ENCODE results near the gene S1PR2.
"Not testable (repeated sequence)": the region's sequence is repeated elsewhere in the genome, so short reads cannot be mapped to it uniquely, and the experiment has no call there.

S1PR2 gene

DNA sequence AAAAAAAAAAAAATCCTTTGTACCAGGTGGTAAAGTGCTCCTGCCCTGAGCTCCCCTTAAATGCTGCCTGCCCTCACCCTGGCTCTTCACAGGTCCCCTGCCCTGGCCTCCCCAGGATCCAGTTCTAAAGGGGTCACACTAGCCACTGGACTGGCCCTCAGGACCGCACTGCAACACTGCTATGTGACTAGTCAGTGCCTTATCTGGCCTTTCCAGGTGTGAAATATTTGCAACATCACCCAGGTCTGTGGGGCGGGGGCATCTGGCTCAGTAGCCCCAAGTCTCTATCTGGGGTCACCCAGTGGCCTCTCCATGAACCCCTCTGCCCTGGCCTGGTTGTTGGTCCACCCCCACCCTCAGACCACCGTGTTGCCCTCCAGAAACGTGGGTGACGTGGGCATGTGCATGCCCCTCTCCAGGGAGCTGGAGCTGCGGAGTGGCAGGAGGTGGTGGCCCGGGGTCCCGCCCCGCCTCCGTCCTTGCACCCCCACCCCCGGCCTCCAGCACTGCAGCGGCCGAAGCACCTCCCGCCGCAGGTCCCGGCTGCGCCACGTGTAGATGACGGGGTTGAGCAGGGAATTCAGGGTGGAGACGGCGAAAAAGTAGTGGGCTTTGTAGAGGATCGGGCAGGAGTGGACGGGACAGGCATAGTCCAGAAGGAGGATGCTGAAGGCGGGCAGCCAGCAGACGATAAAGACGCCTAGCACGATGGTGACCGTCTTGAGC lies 7.5 kb downstream of the S1PR2 start:
- DNase-seq (ENCODE audit: low spot score), result no peak

DNA sequence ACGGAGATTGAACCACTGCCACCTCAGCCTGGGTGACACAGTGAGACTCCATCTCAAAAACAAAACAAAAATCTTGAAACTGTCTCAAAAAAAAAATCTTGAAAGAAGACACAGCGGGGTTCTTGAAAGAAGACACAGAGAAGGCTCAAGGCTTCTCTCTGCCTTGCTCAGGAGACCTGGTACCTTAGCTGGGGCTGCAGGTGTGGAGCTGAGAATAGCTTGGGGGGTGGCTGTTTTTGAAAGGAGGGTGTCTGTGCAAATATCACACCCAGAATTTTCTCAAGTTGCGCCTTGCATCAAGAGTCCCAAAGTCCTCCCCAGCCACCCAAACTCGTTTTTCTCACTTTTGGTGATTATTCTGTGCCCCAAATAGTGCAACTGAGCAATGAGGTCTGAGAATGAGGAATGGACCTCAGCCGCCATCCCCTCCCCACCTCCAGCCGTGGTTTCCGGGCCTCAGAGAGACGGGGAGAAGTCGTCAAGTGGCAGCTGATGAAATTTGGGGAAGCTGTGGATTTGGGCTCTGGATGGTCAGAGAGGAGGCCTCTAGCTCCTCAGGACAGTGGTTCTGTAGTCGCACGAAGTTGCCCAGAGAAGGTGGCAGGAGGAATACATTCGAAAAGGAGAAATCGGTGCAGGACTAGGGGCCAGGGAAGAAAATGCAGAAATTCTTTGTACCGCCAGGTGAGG lies 8.8 kb downstream of the S1PR2 start:
- no peak for DNase-seq (ENCODE audit: low spot score)

DNA sequence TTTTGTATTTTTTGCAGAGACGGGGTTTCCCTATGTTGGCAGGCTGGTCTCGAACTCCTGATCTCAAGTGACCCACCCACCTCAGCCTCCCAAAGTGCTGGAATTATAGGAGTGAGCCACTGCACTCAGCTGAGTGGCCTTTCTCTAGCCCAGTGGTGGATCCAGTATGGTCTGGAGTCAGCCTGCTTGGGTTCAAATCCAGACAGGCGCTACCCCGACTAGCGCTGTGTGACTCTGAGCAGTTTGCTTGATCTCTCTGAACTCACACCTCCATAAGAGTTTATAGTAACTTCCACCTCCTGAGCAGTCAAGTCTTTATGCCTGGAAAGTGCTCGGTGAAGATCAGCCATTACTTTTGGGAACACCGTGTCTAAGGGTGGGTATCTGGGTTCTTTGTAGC lies 10.4 kb downstream of the S1PR2 start:
- no peak for DNase-seq (ENCODE audit: low spot score)

DNA sequence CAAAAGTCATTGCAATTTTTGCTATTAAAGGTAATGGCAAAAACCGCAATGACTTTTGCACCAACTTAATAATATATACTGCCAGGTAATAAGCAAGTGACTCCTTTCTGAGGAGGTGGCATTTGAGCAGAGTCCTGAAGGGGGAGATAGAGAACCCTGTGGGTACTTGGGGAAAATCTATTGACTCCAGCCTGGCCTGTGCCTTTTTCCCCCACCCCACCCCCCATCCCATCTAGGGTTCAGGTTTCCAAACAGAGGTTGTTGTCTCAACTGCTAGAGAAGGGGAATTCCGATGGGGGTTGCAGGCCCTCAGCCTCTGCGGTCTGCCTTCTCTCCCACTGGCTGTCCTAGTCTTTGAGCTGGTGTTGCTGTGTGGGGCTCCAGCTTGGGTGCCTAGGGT lies 11.5 kb downstream of the S1PR2 start:
- peak; percentile 86 for DNase-seq (ENCODE audit: low spot score)

DNA sequence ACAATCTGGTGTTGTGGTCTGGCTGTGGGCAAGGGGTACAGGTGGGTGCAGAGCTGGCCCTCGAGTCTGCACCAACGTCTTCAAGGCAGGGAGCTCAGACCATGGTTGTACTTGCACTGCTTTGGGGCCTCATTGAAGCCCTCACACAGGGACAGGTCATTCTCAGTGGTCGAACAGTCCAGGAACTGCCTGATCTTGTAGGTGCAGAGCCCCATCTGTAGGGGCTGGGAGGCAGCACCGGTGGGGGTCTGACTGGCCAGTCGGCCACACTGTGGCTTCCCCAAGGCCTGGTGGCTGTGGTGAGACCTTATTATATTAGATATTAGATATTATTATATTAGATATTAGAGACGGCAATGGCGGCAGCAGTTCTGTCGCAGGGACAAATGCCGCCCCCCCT lies 14.0 kb downstream of the S1PR2 start:
- DNase-seq (ENCODE audit: low spot score), result no peak

DNA sequence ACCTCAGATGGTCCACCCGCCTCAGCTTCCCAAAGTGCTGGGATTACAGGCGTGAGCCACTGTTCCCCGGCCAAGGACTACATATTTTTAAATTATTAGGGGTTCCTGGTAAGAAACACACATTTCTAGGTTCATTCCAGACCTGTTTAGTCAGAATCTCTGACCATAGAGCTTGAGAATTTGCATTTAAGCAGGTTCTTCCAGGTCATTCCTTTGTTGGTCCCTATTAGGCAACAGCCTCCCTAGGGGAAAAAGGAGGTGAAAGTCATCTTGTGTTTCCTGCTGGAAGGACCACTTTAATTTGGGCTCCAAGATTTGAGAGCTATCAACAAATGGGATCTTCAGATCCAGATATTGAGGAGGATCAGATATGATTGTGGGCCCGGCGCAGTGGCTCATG lies 16.3 kb downstream of the S1PR2 start:
- no peak for DNase-seq (ENCODE audit: low spot score)

DNA sequence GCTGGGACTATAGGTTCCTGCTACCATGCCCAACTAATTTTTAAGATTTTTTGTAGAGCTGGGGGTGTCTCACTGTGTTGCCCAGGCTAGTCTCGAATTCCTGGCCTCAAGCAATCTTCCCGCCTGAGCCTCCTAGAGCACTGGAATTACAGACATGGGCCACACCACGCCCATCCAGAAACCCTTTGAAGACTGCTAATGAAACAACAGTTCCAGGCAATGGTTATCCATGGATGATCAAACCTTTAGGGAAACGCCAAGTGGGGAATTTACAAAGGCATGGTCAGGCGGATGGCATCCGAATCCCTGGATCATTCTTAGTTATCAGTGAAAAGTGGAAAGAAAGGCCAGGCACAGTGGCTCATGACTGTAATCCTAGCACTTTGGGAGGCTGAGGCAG lies 19.4 kb downstream of the S1PR2 start:
- DNase-seq (ENCODE audit: low spot score), result no peak

DNA sequence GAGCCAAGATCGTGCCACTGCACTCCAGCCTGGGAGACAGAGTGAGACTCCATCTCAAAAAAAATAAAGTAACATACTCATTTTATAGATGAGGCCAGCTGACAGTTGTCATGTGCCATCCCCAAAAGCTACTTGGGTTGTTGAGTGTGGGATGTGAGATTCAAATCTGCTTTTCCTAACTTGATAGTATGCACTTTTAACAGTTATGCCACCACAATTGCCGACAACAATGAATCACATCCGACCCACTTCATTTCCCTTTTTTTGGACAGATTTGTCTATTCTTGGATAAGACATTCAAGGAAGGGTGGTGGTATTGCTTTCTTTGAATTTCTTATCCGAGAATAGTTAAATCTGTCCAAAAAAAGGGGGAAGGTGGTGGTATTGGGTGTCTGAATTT lies 20.1 kb downstream of the S1PR2 start:
- no peak for DNase-seq (ENCODE audit: low spot score)

DNA sequence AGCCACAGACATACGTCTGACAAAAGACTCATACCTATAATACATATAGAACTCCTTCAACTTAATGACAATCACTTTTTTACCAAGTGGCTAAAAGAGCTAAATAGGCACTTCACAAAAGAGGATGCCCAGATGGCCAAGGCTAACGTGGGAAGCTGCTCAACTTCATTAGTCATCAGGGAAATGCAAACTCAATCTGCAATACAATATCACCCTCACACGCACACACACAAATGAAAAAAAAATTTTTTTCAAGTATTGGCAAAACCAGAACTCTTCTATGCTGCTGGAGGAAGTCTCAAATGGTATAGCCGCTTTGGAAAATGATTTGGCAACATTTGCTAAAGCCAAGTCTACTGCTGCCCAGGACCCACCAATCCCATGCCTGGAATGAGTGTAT lies 21.8 kb downstream of the S1PR2 start:
- DNase-seq (ENCODE audit: low spot score), result no peak

DNA sequence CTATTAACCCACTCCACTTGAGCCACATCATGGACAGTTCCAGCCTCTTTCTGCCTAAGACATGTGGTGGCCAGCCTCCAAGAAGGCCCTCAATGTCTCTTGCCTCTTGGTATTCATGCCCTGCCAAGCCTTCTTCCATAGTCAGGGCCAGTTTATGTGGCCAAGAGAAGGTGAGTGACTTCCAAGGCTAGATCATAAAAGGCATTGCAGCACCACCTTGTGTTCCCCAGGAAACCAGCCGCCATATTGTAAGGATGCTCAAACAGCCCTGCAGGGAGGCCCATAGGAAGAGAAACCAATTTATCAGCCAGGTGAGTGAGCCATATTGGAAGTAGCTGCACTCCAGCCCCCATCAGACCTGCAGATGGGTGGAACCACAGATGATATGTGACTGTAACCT lies 24.1 kb downstream of the S1PR2 start:
- DNase-seq (ENCODE audit: low spot score), result no peak

DNA sequence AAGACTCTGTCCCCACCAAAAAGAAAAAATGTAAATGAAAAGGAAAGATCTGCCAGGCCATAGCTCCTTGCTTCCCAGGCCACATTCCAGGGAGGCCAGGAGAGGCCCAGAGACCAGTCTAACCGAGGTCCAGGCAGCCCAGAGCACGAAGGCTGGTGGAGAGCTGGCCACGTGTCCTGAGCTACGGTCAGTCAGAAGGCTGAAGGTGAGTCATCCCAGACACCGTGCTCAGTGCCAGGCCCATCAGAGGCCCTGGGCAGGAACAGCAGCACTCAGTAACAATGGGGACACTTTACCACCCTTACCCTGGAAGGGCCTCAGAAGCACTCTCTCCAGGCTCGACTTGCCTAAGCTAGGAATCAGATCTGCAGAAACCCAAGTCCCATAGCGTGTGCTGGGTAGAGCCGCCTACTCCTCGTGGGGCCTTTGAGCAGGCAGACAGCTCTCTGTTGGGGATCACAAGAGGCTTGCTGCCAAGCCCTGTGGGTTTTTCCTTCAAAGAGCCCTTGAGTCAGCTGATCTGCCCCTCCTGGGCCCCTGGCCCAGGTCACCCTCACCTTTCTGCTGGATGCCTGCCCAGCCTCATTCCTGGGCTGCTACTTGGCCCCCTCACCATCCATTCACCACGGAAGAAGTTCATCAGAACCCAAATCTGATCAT lies 24.8 kb downstream of the S1PR2 start:
- no peak for DNase-seq (ENCODE audit: low spot score)

DNA sequence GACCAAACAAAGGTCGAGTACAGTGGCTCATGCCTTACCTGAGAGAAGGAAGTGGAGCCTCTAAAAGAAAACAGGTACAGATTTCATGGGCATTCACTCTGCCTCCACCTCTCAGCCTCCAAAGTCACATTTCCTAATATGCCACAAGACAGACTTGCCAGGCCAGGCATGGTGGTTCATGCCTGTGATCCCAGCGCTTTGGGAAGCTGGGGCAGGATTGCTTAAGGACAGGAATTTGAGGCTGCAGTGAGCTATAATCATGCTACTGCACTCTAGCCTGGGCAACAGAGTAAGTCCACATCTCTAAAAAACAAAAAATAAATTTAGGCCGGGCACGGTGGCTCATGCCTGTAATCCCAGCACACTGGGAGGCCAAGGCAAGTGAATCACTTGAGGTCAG lies 25.5 kb downstream of the S1PR2 start:
- no peak for DNase-seq (ENCODE audit: low spot score)

DNA sequence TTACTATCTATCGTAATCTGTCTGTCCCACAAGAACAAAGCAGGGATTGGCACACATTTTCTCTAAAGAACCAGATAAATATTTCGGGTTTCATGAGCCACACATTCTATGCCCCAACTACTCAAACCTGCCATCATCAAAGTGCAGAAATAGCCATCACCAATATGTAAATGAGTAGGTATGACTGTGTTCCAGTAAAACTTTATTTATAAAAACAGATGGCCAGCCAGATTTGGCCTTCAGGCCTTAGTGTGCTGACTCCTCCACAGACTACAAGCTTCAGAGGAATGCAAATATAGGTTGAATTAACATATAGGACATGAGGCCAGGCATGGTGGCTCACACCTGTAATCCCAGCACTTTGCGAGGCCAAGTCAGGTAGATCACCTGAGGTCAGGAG lies 27.4 kb downstream of the S1PR2 start:
- DNase-seq (ENCODE audit: low spot score), result no peak

DNA sequence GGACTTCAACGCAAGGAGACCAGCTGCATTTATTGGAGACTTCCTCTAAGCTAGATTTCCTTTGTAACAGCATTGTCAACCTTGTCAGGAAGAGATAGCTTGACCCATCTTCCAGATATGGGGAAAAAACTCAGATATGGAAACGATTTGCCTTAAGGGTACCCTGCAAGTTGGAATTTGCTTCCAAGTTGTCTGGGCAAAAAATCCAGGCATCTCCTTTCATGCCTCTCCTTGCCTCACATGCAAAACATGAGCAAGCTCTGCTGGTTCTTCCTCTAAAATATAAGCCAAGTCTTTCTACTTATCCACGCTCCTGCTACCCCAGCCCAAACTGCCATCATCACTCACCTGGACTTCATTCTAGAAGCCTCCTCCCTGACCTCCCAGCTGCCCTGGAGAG lies 30.0 kb downstream of the S1PR2 start:
- DNase-seq (ENCODE audit: low spot score), result no peak

DNA sequence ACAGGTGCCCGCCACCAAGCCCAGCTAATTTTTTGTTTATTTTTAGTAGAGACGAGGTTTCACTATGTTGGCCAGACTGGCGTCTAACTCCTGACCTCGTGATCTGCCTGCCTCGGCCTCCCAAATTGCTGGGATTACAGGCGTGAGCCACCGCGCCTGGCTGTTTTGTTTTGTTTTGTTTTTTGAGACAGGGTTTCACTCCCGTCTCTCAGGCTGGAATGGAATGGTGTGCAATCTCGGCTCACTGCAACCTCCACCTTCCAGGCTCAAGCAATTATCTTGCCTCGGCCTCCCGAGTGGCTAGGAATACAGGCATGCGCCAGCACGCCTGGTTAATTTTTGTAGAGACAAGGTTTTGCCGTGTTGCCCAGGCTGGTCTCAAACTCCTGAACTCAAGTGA lies 31.0 kb downstream of the S1PR2 start:
- DNase-seq (ENCODE audit: low spot score), result not testable (repeated sequence)

DNA sequence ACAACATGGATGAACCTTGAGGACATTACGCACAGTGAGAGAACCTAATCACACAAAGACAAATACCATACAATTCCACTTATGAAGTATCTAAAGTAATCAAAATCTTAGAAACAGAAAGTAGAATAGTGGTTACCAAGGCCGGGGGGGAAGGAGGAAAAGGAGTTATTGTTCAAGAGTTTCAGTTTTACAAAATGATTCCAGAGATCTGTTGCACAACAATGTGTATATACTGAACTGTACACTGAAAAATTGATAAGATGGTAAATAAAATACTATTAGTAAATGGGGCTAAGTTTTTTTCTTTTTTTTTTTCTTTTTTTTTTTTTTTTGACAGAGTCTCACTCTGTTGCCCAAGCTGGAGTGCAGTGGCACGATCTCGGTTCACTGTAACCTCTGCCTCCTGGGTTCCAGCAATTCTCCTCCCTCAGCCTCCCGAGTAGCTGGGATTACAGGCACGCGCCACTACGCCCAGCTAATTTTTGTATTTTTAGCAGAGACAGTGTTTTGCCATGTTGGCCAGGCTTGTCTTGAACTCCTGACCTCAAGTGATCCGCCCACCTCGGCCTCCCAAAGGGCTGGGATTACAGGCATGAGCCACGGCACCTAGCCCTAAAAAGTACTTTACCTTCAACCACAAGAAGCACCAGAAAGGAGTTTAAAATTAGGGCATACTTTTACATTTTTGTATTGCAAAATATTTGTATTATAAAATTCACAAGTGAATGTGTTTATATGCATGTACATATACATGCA lies 32.1 kb downstream of the S1PR2 start:
- peak; percentile 40 for DNase-seq (ENCODE audit: low spot score)

DNA sequence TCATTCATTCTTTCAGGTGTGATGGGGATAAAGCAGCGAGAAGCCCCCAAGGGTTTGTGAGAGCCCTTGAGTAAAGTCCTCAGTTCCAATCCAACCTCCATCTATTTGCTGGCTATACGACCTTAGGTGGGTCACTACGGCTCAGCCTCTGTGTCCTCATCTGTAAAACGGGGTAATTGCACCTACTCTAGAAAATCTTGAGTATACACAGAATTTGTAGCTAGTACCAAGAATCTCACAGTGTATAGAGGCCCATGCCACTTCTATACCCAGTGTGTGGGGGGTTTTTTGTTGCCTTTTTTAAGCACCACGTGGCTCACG lies 36.0 kb downstream of the S1PR2 start:
- no peak for DNase-seq (ENCODE audit: low spot score)

DNA sequence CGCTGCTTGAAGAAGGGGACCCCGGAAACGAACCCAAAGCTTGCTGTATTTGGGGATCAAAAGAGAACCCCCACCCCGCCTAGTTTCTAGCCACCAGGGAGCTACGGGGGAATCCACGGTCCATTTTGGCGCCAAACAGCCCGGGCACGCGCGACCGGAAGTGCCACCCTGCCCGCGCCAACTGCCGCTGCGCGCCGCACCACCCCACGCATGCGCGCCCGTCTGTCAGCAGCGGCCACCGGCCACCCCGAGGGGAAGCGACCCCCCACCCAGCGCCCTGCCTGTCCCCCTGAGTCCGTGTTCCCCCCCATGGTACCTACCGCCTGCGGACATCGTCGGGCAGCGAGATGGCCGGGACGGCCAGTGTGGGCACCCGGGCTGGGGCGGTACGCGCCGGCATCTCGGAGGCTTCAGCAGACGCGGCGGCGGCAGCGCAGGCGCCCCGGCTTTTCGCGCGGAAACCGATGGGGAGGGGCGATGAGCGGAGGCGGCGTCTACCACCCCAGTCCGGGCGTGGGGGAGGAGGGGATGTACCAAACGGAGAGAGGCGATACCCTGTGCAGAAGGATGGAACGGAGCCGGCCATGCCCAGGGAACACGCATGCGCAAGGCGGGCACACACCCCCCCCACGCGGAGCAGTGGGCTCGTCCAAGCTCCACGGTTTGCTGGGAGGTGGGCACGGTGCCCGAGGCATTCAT lies 36.5 kb downstream of the S1PR2 start, which contains the start of gene DNMT1:
Gene DNMT1, minus strand, starts transcription at position 454 of the 699 bp plus-strand sequence. Its CDS starts 54 bp downstream, at position 400.
- DNase-seq (ENCODE audit: low spot score), result peak; percentile 96

DNA sequence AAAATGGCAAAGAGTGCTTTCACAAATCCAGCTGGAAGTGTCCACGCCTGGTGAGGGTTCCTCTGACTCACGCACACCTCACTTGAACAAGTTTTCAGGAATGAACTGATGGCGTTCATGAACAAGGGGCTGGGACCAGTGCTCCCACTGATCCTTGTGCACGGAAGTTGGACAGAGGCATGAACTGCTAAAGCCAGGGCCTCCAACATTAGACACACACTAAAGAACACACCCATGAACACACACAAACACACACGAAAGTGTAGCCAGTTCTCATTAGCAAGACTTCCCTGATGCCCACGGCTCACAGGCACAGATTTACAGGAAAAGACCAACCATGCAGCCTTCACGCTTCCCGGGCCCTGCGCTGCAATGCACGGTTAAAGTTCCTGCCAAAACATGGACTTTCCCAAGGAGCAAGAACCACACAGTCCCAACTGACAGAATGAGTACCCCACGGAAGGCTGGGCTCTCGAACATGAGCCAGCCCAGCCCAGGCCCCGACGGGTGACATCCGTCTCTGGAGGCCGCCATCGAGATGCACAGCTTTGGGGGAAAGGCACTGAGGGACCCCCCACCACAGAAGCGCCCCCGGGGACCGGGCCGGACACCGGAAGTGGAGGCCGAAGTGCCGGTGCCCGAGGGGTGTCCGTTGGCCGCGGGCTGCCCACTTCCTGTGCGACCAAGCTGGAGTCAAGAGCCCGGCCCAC lies 37.2 kb downstream of the S1PR2 start:
- DNase-seq (ENCODE audit: low spot score), result peak; percentile 51

DNA sequence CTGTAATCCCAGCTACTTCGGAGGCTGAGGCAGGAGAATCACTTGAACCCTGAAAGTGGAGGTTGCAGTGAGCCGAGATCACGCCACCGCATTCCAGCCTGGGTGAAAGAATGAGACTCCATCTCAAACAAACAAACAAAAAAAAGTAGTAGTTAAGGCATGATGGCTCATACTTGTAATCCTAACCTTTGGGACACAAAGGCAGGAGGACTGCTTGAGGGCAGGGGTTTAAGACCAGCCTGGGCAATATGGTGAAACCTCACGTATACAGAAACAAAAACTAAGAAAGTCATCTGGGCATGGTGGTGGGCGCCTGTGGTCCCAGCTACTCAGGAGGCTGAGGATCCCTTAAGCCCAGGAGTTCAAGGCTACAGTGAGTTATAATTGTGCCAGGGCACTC lies 38.2 kb downstream of the S1PR2 start:
- DNase-seq (ENCODE audit: low spot score), result no peak

DNA sequence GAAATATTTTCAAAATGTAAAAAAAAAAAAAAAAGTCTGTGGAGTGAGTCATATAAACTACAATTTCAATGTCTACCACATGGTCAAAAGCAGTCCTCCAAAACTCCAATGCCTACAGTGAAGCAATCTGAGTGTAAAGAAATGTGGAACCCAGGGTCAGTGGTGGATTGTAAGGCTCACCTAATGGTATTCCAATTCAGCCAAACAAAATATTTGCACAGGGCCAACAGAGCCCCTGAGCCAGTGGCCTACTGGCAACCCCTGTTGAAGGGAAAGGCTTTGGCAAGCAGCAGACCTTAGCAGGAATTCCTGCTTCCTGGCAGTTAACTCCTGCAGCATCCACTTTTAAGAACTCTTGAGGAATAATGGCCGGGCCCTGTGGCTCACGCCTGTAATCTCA lies 39.8 kb downstream of the S1PR2 start:
- DNase-seq (ENCODE audit: low spot score), result no peak
